NCI-H1048 (cell line): ENCODE measurements around the gene SCARF2.

ENCODE experiments used
- DNase-seq: peaks from one replicate; lab custom pipeline; 2025; lab: John Stamatoyannopoulos, UW

SCARF2 gene

GRCh38 chr22:20440637-20441591, 3.3 kb upstream of the SCARF2 start:
- DNase-seq = no peak

- no peak for DNase-seq
Measured at GRCh38 chr22:20439928-20440575, 2.4 kb upstream of the SCARF2 start.

- no peak for DNase-seq
Measured at GRCh38 chr22:20439556-20439927, 1.9 kb upstream of the SCARF2 start.

- no peak for DNase-seq
Measured at GRCh38 chr22:20438678-20439492, 1.3 kb upstream of the SCARF2 start.

- DNase-seq = no peak
Measured at GRCh38 chr22:20438427-20438677, 727 bp upstream of the SCARF2 start.

GRCh38 chr22:20436768-20437612, 635 bp downstream of the SCARF2 start:
- no peak for DNase-seq

GRCh38 chr22:20436307-20436767, 1.3 kb downstream of the SCARF2 start:
- no peak for DNase-seq

- DNase-seq = no peak
Measured at GRCh38 chr22:20435436-20436306, 2.0 kb downstream of the SCARF2 start.

- no peak for DNase-seq
Measured at GRCh38 chr22:20434773-20435172, 2.9 kb downstream of the SCARF2 start.

GRCh38 chr22:20434264-20434751, 3.3 kb downstream of the SCARF2 start:
- DNase-seq = no peak

GRCh38 chr22:20433686-20434241, 3.9 kb downstream of the SCARF2 start:
- no peak for DNase-seq

GRCh38 chr22:20433191-20433590, 4.4 kb downstream of the SCARF2 start:
- DNase-seq = no peak

- no peak for DNase-seq
Measured at GRCh38 chr22:20432244-20432686, 5.4 kb downstream of the SCARF2 start.

- no peak for DNase-seq
Measured at GRCh38 chr22:20431511-20432192, 6.0 kb downstream of the SCARF2 start.

- no peak for DNase-seq
Measured at GRCh38 chr22:20430720-20431510, 6.7 kb downstream of the SCARF2 start.

GRCh38 chr22:20430101-20430719, 7.4 kb downstream of the SCARF2 start:
- DNase-seq = no peak

GRCh38 chr22:20429254-20430100, 8.1 kb downstream of the SCARF2 start:
- no peak for DNase-seq
